MM.1S (cell line): ENCODE results near the gene MBD2.

ENCODE experiments used
- DNase-seq: peaks from one replicate; pipeline ENCODE4 v3.0.0-alpha.2; 2015
- H2AFZ ChIP-seq: fragments of 300-600 bp; sonication (generic); 2 replicates; pipeline ENCODE4 v1.6.0; 2016; ENCODE audit warnings: antibody characterized with exemption, low read length
- H3F3A ChIP-seq: fragments of 300-600 bp; sonication (generic); 2 replicates; pipeline ENCODE4 v1.6.1; 2016; ENCODE audit warnings: mild to moderate bottlenecking, antibody characterized with exemption, low read length, moderate library complexity, mixed read lengths; ENCODE audit not compliant: insufficient read depth
- H3K27ac ChIP-seq: fragments of 300-600 bp; sonication (generic); 2 replicates; pipeline ENCODE4 v1.5.1; 2016; ENCODE audit warnings: mild to moderate bottlenecking, low read length
- H3K27me3 ChIP-seq: fragments of 300-600 bp; sonication (generic); replicated peaks from 2 replicates; pipeline ENCODE4 v1.6.0; 2016; ENCODE audit warnings: low read length; ENCODE audit not compliant: insufficient read depth
- H3K36me3 ChIP-seq: fragments of 300-600 bp; sonication (generic); replicated peaks from 2 replicates; pipeline ENCODE4 v1.6.1; 2016; ENCODE audit warnings: mild to moderate bottlenecking, low read length, mixed read lengths; ENCODE audit not compliant: insufficient read depth
- H3K4me1 ChIP-seq: fragments of 300-600 bp; sonication (generic); 2 replicates; pipeline ENCODE4 v1.6.1; 2016; ENCODE audit warnings: low read length, mixed read lengths
- H3K4me2 ChIP-seq: fragments of 300-600 bp; sonication (generic); 2 replicates; pipeline ENCODE4 v1.6.0; 2016; ENCODE audit warnings: low read depth, low read length
- H3K4me3 ChIP-seq: fragments of 300-600 bp; sonication (generic); 2 replicates; pipeline ENCODE4 v1.5.1; 2016; ENCODE audit warnings: low read length, mixed read lengths
- H3K79me2 ChIP-seq: fragments of 300-600 bp; sonication (generic); 2 replicates; pipeline ENCODE4 v1.6.1; 2016; ENCODE audit warnings: mixed run types, low read length, mixed read lengths
- H3K9ac ChIP-seq: fragments of 300-600 bp; sonication (generic); 2 replicates; pipeline ENCODE4 v1.6.1; 2016; ENCODE audit warnings: low read length, mixed read lengths
- H3K9me2 ChIP-seq: fragments of 300-600 bp; sonication (generic); replicated peaks from 2 replicates; pipeline ENCODE4 v1.6.1; 2016; ENCODE audit warnings: mild to moderate bottlenecking, low read length, mixed read lengths; ENCODE audit not compliant: insufficient read depth
- H3K9me3 ChIP-seq: fragments of 300-600 bp; sonication (generic); replicated peaks from 2 replicates; pipeline ENCODE4 v1.6.1; 2016; ENCODE audit warnings: mild to moderate bottlenecking, low read length, mixed read lengths; ENCODE audit not compliant: insufficient read depth
- H4K20me1 ChIP-seq: fragments of 300-600 bp; sonication (generic); 2 replicates; pipeline ENCODE4 v1.6.1; 2016; ENCODE audit warnings: mild to moderate bottlenecking, low read length, moderate library complexity, mixed read lengths; ENCODE audit not compliant: insufficient read depth
- EZH2 ChIP-seq: fragments of 300-600 bp; sonication (generic); optimal IDR thresholded peaks from 2 replicates; pipeline ENCODE3; 2017; ENCODE audit warnings: low read depth, mild to moderate bottlenecking, antibody characterized with exemption, low read length, mixed read lengths
- EZH2phosphoT487 ChIP-seq: fragments of 300-600 bp; sonication (generic); IDR thresholded peaks from 2 replicates; pipeline ENCODE4 v1.6.1; 2018; ENCODE audit warnings: antibody characterized with exemption, low read length
- TF ChIP-seq, protein P1 (sequence below): fragments of 300-600 bp; sonication (generic); IDR thresholded peaks from 2 replicates; pipeline ENCODE4 v1.5.1; 2016; ENCODE audit warnings: antibody characterized with exemption, low read length, mixed read lengths

Gene MBD2

DNA sequence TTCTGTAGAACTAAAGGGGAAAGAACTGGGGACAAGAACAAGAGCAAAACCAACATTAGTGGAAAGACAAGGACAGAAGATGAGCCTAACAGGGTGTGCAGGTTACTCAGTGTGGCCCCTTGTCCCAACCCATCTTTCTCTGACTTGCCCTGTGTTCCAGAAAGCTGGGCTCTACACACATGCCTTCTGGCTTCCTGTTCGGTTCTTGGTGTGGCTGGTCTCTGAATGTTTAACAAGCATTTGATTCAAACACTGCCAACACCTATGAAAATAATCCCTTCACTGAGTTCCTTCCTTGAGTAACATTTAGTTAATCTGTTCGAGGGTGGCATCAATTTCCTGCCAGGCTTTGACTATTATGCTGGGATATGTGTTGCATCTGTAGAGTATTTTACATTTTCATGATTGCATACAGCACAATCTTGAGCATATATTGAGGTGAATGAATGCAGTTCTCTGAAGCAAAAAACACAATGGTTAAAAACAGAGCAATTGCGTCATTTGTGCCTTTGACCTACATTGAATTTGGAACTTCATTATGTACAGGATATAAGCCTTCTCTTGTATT, 83.3 kb downstream of the MBD2 start:
- no peaks in the 10 kb centered on the region for H3K9me2 ChIP-seq
- DNase-seq = no peak
- TF ChIP-seq, protein P1, sequence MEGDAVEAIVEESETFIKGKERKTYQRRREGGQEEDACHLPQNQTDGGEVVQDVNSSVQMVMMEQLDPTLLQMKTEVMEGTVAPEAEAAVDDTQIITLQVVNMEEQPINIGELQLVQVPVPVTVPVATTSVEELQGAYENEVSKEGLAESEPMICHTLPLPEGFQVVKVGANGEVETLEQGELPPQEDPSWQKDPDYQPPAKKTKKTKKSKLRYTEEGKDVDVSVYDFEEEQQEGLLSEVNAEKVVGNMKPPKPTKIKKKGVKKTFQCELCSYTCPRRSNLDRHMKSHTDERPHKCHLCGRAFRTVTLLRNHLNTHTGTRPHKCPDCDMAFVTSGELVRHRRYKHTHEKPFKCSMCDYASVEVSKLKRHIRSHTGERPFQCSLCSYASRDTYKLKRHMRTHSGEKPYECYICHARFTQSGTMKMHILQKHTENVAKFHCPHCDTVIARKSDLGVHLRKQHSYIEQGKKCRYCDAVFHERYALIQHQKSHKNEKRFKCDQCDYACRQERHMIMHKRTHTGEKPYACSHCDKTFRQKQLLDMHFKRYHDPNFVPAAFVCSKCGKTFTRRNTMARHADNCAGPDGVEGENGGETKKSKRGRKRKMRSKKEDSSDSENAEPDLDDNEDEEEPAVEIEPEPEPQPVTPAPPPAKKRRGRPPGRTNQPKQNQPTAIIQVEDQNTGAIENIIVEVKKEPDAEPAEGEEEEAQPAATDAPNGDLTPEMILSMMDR = no peak
- TF ChIP-seq EZH2phosphoT487 = no peak
- TF ChIP-seq EZH2 = no peak
- no peak overlapping the region for H3K9ac ChIP-seq
- H3F3A ChIP-seq = no peaks in the 10 kb centered on the region
- no peaks in the 10 kb centered on the region for H4K20me1 ChIP-seq
- H3K27ac ChIP-seq = no peak overlapping the region
- no peaks in the 10 kb centered on the region for H3K4me1 ChIP-seq
- no peaks in the 10 kb centered on the region for H3K27me3 ChIP-seq
- H3K79me2 ChIP-seq = no peaks in the 10 kb centered on the region
- no peak overlapping the region for H3K4me2 ChIP-seq
- H3K36me3 ChIP-seq = no peaks in the 10 kb centered on the region
- no peak overlapping the region for H3K4me3 ChIP-seq
- H3K9me3 ChIP-seq = no peaks in the 10 kb centered on the region
- H2AFZ ChIP-seq = no peak overlapping the region

DNA sequence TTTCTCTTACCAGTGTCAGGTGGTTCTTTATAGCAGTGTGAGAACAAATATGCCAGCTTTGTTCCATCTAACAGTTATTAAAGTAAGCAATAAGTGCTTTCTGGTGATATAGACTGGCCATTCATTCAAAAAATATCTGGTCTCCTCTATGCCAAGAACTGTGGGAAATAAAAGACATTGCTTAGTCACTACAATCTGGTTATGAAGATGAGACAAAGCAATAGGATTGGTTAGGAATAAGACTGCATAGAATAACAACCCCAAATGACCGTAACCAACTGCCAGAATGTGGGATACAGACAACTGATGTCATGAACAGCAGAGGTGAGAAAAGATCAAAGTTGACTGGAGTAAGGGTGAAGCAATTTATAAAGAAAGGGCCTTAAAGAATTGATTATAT, 83.8 kb downstream of the MBD2 start:
- Histone ChIP-seq H3K27me3 (no peaks in the 10 kb centered on the region), H3K9me2 (no peaks in the 10 kb centered on the region), H3K9me3 (no peaks in the 10 kb centered on the region), H2AFZ (no peak overlapping the region), H3K4me3 (no peak overlapping the region), H3K79me2 (no peaks in the 10 kb centered on the region), H3K27ac (no peak overlapping the region), H3K36me3 (no peaks in the 10 kb centered on the region), H3K9ac (no peak overlapping the region), H3K4me1 (no peaks in the 10 kb centered on the region), H4K20me1 (no peaks in the 10 kb centered on the region), H3K4me2 (no peak overlapping the region), H3F3A (no peaks in the 10 kb centered on the region)
- DNase-seq = no peak
- no peak for TF ChIP-seq EZH2
- no peak for TF ChIP-seq EZH2phosphoT487
- TF ChIP-seq, protein P1 = no peak

DNA sequence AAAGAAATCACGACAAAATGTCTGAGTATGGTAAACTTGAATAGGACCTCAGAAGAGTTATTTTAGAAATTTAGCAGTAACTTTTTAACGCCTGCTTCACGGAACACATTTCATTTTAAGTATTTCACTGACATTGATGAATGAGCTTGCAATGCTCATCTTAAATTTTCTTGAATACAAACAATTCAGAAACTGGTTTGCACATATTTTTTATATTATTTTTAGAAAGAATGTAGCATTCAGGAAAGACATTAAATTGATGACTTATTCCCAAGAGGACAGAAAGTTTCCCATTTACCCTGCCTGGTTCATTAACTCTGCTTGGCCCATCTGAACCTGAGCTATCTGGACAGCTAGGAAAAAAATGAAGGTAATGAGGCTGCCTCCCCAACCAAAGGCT, 89.3 kb downstream of the MBD2 start:
- Histone ChIP-seq H3K9me3 (no peaks in the 10 kb centered on the region), H3F3A (no peaks in the 10 kb centered on the region), H3K4me3 (no peak overlapping the region), H4K20me1 (no peaks in the 10 kb centered on the region), H3K27me3 (no peaks in the 10 kb centered on the region), H3K9ac (no peak overlapping the region), H3K4me2 (no peak overlapping the region), H3K27ac (no peak overlapping the region), H3K79me2 (no peaks in the 10 kb centered on the region), H3K4me1 (no peaks in the 10 kb centered on the region), H2AFZ (no peak overlapping the region), H3K9me2 (no peaks in the 10 kb centered on the region), H3K36me3 (no peaks in the 10 kb centered on the region)
- no peak for DNase-seq
- TF ChIP-seq, protein P1 = no peak
- TF ChIP-seq EZH2phosphoT487 = no peak
- no peak for TF ChIP-seq EZH2
